Ecto neural progenitor cell (in vitro differentiated cells): ENCODE measurements around the gene NR1H3.
"Not testable (repeated sequence)": the region's sequence is repeated elsewhere in the genome, so short reads cannot be mapped to it uniquely, and the experiment has no call there.

ENCODE experiments used
- DNase-seq: peaks from one replicate; pipeline ENCODE4 v3.0.0-alpha.2; 2018; ENCODE audit warnings: low spot score

NR1H3 gene

DNA sequence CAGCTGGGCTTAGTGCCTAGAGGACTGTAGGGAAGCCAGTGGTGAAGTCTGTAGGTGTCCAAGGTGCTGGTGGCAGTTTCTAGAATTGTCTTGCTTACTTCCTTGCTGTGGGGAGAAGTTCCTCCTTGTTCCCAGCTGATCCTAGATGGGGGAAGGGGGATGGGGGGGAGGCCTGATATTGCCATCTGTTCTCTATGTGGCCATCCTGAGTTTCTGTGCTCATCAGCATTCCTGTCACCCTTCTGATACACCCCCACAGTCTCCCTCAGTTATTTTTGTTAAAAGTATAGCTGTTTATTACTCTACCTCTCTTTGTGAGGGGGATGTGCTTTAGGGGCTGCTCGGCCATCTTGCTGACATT is 48.7 kb downstream of the NR1H3 start:
- DNase-seq, result no peak

DNA sequence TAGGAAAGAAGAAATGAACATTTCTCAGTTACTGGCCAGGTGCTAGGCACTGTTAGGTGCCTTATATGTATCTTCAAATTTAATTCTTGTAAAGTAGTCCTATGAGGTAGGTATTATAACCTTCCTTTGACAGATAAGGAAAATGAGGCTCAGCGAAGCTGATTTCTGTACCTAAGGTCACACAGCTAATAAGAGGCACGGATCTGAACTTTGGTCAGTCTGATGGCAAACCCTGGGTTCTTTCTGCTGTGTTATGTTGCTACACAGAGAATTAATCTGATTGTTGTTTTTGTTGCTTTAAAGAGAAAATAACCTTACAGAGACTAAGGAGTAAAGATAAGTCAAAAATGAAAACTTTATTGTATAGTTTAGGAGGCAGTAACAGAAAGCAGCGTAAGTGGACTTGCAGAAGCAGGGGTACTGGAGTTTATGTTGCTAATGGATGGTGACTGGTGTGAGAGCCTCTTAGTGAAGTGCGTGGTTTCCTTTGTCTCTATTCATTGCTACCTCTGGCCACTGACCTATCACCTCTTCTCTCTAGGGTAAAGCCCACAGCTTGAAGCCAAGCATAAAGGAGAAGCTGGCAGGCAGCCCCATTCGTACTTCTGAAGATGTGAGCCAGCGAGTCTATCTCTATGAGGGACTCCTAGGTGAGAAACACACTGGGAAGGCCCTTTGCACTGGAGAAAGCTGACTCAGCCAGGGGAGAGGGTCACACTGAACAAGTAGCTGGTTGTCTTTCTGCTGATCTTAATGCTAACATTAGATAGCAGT is 50.4 kb downstream of the NR1H3 start:
- DNase-seq, result no peak

DNA sequence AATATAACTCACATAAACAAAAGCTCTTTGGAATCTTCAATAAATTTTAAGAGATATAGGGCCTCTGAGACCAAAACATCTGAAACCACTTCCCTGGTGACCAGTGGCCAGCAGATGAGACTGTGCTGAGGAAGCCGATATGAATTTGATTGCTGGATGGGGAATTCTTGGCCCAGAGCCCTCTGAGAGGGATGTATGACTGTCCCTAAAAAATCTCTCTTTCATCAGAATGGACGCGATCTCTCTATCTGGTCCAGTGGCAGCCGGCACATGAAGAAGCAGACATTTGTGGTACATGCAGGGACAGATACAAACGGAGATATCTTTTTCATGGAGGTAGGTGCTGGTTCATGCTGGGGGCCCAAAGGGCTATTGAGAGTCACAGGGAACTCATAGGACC is 57.2 kb downstream of the NR1H3 start:
- no peak for DNase-seq

- DNase-seq, result not testable (repeated sequence)
These were observed 58.7 kb downstream of the NR1H3 start for GRCh38 chr11:47316501-47316900.

- DNase-seq, result no peak
These were observed 59.5 kb downstream of the NR1H3 start for GRCh38 chr11:47317064-47317828.

- no peak for DNase-seq
These were observed 60.4 kb downstream of the NR1H3 start for GRCh38 chr11:47318166-47318565.
